Activated naive CD8-positive, alpha-beta T cell treated with anti-CD3 and anti-CD28 coated beads, Interleukin-2, amount 50 U/mL, for 16 hours (primary cell): ENCODE measurements around the gene FA2H.
"Not testable (repeated sequence)": the region's sequence is repeated elsewhere in the genome, so short reads cannot be mapped to it uniquely, and the experiment has no call there.

Experiments
- DNase-seq: peaks from one replicate; pipeline ENCODE4 v3.0.0-alpha.2; 2020; ENCODE audit warnings: low read depth, low spot score

The FA2H gene

DNA sequence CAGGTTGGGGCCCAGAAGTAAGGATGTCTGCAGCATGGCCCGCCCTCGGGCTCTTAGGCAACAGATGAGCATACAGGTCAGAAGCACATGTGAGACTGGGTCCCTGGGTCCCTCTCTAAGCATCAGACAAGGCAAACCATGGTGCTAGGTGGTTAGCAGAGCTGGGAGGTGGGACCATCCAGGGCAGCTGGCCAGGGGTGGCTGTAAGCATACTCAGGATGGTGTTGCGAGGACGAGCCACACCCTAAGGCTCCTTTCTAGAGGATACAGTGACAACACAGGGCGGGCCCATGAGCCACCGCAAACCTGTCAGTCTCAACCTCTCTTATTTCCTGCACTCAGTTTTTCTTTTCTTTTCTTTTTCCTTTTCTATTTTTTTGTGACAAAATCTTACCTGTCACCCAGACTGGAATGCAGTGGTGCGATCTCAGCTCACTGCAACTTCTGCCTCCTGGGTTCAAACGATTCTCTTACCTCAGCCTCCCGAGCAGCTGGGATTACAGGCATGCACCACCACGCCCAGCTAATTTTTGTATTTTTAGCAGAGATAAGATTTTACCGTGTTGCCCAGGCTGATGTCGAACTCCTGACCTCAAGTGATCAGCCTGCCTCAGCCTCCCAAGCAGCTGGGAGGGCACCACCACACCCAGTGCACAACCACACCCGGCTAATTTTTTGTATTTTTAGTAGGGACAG is 3.6 kb downstream of the FA2H start:
- no peak for DNase-seq

- DNase-seq: no peak
These were observed 4.9 kb downstream of the FA2H start for GRCh38 chr16:74769586-74770190.

DNA sequence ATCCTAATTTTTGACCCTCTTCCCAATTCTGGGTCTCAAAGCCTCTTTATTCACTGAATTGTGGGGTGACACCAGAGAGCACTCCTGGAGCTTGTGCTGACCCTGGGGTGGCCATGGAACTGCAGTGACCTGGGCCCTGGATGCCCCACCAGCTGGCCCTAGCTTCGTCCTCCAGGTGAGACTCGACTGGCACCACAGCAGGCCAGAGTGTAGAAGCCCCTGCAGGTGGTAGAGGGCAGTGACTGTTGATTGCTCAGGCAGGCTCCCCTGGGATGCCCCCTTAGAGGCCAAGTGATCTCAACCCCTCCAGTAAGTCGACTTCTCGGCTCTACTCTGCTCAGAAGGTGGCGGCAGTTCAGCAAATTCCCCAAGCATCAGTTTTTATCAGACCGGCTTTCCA is 6.4 kb downstream of the FA2H start:
- DNase-seq: no peak

GRCh38 chr16:74767749-74768148 is 6.9 kb downstream of the FA2H start:
- no peak for DNase-seq

- DNase-seq: no peak
These were observed 7.9 kb downstream of the FA2H start for GRCh38 chr16:74766729-74767128.

- not testable (repeated sequence) for DNase-seq
These were observed 10.4 kb downstream of the FA2H start for GRCh38 chr16:74764184-74764583.

DNA sequence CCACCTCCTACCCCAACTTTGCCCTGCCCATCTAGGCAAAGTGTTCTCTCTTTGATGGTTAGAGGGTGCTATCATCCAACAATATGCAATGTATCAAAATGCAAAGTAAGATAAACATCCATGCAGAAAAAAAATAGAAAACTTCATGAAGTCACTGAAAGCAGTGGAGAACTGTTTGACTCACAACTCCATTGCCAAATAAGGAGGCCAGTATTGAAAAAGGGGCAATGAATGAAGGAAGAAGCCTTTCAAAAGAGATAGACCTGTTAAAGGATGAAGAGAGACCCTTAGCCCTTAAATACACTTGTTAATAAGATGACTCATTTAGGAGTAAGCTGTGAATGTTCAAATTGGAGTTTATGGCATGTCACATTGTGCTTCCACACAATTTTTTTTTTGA is 13.0 kb downstream of the FA2H start:
- DNase-seq: no peak

DNA sequence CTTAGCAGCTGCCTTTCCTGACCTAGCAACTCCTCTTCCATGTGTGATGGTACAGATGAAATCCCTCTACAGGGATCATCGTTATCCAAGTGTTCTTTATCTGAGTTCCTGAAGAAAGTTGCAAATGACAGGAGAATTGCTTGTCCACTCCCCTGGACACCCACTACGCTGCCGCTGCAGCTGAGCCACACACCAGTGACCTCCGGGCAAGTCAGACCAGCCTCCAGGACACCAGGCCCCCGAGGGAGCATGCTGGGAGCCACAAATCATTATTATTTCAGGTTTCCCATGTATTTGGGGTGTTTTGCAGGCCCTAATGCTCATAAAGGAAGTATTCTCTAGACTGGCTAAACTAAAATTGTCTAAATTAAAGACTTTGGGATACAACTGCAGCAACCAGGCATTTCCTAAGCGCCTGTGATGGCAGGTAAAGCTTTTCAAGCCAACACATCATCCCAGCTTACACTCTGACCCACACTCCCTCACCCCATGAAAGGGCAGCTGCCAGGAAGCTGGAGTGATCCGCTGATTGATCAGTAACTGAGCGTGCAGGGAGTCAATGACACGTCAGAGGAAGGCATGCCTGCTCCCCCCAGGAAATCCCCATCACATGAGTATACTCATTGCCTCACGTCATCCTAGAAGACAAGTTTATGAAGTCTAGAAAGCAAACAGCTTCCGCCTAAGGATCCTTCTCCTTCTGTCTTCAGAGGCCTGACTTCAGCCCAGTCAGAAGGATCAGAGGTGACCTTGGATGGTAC is 14.4 kb downstream of the FA2H start:
- no peak for DNase-seq

GRCh38 chr16:74759564-74759963 is 15.1 kb downstream of the FA2H start:
- DNase-seq: no peak

GRCh38 chr16:74758801-74759200 is 15.8 kb downstream of the FA2H start:
- DNase-seq: no peak

DNA sequence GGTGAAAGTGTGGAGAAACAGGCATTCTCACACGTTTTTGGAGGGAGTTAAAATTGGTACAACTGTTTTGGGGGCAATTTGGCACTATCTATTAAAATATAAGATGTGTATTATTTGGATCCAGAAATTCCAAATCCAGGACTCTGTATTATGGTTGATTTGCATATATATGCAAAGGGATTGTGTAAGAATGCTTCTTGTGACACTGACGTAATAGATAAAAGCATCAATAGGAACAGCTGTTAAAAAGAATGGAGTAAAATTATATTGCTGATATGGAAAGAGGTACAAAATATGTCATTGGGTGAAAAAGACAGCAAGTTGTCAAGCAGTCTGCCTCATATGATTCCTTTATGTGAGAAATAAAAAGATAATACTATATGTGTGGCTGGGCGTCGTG is 17.3 kb downstream of the FA2H start:
- no peak for DNase-seq

DNA sequence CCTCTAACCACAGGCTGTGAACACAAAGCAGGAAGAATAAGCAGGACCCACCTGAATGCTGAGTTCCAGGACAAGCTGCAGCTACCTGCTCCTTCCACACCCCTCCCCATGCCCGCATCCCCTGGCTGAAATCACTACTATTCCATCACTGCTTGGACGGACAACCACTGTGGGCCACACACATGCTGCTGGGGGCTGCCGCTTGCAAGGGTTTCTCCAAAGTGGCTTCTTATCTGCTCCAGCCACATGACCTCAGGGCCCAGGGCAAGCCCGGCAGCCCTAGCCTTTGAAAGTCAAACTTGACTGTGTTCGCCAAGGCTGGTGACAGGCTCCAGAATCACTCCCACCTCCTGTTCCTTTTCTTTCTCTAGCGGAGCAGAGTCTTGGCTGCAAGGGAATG is 18.4 kb downstream of the FA2H start:
- no peak for DNase-seq

GRCh38 chr16:74753180-74753579 is 21.4 kb downstream of the FA2H start:
- DNase-seq: no peak

DNA sequence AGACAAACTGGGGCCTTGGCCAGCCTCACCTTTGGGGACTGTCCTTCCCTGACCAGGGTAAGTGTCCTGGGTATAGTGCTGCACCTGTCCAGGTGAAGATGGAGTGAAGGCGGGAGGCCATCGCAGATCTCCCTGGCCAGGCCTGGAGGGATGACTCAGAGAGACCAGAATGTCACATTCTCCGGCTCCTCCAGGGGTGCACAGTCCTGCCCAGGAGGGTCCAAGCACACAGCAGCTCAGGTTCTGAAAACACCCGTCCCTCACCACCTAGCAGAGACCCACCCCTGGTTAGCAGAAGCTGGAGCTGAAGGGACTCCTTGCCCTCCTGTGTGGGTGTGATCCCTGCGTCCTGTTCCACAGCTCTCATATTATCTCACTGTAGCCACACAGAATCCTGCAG is 21.9 kb downstream of the FA2H start:
- no peak for DNase-seq

DNA sequence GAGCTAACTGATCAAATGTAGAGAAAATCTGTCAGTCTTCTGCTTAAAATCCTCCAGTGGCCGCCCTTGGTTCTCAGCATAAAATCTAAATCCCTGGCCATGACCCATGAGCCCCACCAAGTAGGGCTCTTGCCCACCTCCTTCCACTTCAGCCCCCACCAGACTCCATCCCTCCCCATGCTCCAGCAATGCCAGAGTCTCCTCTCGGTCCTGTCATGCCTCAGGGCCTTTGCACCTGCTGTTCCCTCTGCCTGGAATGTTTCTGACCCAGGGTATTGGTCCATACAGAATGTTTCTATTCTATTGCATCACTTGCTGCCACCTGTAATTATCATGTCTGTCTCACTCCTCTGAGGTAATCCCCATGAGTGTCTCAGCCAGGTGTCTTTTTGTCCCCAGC is 22.4 kb downstream of the FA2H start:
- no peak for DNase-seq

DNA sequence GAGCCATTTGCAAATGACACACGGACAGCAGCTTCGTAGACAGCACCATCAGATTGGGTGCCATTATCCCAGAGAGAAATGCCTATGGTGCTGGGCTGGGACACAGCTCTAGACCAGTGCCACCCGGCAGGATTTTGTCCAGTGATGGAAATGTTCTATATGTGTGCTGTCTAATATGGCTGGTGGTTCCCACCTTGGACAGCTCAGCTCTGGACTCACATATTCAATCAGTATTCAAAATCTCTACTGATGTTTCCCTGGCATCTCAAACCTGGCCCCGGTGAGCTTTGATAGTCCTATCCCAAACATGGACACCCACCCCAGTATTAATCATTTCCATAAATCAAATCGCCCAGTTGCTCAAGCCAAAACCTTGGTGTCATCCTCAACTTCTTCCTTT is 23.0 kb downstream of the FA2H start:
- DNase-seq: no peak

DNA sequence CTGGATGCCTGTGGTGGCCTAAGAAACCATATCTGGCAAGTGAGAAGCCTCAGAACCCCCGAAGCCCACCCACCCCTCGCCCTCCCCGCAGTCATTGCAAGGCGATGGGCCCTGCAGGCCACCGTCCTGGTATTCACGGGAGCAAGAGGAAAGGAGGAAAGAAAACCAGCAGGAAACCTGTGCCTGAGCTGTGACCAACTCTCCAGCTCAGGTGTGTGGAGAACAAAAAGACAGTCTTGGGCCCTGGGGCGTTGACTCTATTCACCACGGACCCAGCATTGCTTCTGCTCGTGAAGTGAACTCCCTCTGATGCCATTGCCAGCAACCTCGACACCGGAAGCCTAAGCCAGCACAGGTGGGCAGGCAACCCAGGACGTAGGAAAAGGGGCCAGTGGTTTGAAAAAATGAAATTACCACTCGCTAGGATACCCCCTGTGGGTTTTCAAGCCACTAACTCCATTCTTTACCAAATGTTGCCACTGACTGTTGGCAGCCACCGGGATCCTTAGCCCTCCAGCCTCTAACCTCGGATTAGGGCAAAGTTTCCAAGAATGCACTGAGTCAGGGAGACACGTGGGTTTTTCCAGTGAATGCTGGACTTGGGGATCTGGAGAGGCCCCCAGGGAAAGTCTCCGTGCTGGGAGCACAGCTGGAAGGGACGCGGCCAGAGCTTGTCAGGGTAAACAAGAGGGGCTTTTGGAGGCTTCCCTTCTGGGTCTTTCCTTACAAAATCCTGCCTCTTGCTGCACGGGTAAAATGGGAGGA is 25.1 kb downstream of the FA2H start:
- DNase-seq: no peak

GRCh38 chr16:74748616-74749026 is 26.0 kb downstream of the FA2H start:
- DNase-seq: no peak

DNA sequence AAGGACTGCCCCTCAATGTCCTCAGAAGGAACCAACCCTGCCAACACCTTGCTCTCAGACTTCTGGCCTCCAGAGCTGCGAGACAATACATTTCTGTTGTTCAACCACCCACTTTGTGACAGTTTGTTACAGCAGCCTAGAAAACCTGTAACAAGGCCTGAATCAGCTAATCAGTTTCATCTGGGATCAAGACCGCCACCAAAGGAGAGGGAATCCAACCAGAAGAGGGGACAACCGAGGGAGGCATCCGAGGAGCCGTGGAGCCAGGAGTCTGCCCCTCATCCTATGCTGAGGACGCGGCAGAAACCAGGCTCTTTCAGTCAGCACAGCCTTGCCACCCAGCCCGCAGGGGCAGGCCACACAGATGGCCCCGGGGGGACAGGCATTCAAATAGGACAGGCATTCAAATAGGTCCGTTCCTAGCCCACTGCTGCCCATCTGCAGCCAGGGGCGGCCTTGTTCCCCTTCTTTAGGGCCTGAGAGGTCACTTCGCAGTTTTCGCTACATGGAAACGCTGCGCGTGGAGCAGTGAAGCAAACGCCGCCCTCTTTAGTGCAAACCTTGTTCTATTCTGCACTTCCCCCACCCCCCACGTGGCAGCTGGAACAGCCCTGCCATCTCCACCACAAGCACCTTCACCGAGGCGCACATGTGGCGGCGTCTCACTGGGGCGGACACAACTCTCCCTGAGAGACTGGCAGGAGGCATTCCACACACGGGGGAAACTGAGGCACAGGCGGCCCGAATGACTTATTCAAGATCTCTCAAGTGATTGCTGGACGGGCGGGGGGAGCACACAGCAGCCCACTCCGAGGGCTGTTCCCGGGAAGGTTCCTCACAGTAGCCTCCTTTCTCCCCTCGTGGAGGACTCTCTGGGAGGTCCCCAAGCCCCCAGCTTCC is 26.7 kb downstream of the FA2H start:
- DNase-seq: no peak

- no peak for DNase-seq
These were observed 28.7 kb downstream of the FA2H start for GRCh38 chr16:74745926-74746325.

- no peak for DNase-seq
These were observed 29.5 kb downstream of the FA2H start for GRCh38 chr16:74745109-74745615.
